OCI-LY7 (cell line): ENCODE measurements around the gene ANKS6. TPM values are rescaled to one million over a fixed set of nuclear protein-coding genes. Genes with fewer than 3 reads are reported as not detected.

Source experiments
- BruUV-seq: library from RNA; stranded (reverse); fragments of 400-500 nt; replicated peaks from 2 replicates; lab custom pipeline; 2021; lab: Mats Ljungman, UMichigan
- CTCF ChIA-PET: fragments of 300-600 bp; sonication (Branson Sonifier 250); formaldehyde crosslinking; loops from one replicate; lab custom pipeline; 2022; ENCODE audit warnings: antibody characterized with exemption; ENCODE audit not compliant: unreplicated experiment; lab: Charles Lee
- POLR2A ChIA-PET: fragments of 300-600 bp; sonication (Branson Sonifier 250); formaldehyde crosslinking; loops from one replicate; lab custom pipeline; 2022; ENCODE audit warnings: antibody characterized with exemption; lab: Charles Lee
- DNase-seq: peaks from one replicate; pipeline ENCODE4 v3.0.0-alpha.2; 2015; ENCODE audit warnings: low spot score
- H2AFZ ChIP-seq: fragments of 200-600 bp; sonication (generic), shearing (Covaris generic); 2 replicates; pipeline ENCODE4 v1.6.1; 2014; ENCODE audit warnings: mild to moderate bottlenecking, antibody characterized with exemption, low read length, moderate library complexity
- H3K27ac ChIP-seq: fragments of 200-600 bp; sonication (generic); 2 replicates; pipeline ENCODE4 v1.5.1; 2014; ENCODE audit warnings: mixed run types, low read depth, mild to moderate bottlenecking, moderate library complexity, low read length, inconsistent platforms; ENCODE audit not compliant: poor library complexity, severe bottlenecking
- H3K36me3 ChIP-seq: fragments of 200-600 bp; sonication (generic); 2 replicates; pipeline ENCODE4 v1.6.1; 2014; ENCODE audit warnings: mild to moderate bottlenecking, antibody characterized with exemption, low read length, moderate library complexity, mixed read lengths; ENCODE audit not compliant: insufficient read depth
- H3K4me1 ChIP-seq: fragments of 200-600 bp; sonication (generic); 2 replicates; pipeline ENCODE4 v1.5.1; 2014; ENCODE audit warnings: mild to moderate bottlenecking, low read length; ENCODE audit not compliant: insufficient read depth, poor library complexity, severe bottlenecking
- H3K4me2 ChIP-seq: fragments of 200-600 bp; sonication (generic); 2 replicates; pipeline ENCODE4 v1.6.1; 2014; ENCODE audit warnings: mild to moderate bottlenecking, low read length
- H3K4me3 ChIP-seq: fragments of 200-600 bp; sonication (generic); 2 replicates; pipeline ENCODE4 v1.5.1; 2014; ENCODE audit warnings: mild to moderate bottlenecking, low read depth, low read length; ENCODE audit not compliant: poor library complexity, severe bottlenecking
- H3K79me2 ChIP-seq: fragments of 200-600 bp; sonication (generic); 2 replicates; pipeline ENCODE4 v1.6.1; 2016; ENCODE audit warnings: low read depth, mild to moderate bottlenecking, low read length, moderate library complexity, mixed read lengths; ENCODE audit not compliant: insufficient read depth
- H3K9me2 ChIP-seq: fragments of 200-600 bp; sonication (generic); 2 replicates; pipeline ENCODE4 v1.6.1; 2016; ENCODE audit warnings: mild to moderate bottlenecking, low read length, mixed read lengths; ENCODE audit not compliant: insufficient read depth
- H3K9me3 ChIP-seq: fragments of 200-600 bp; sonication (generic); 2 replicates; pipeline ENCODE4 v1.6.1; 2014; ENCODE audit warnings: mild to moderate bottlenecking, mixed run types, low read length, mixed read lengths
- H4K20me1 ChIP-seq: fragments of 200-600 bp; sonication (generic); 2 replicates; pipeline ENCODE4 v1.6.1; 2014; ENCODE audit warnings: mild to moderate bottlenecking, antibody characterized with exemption, low read length, moderate library complexity, mixed read lengths; ENCODE audit not compliant: insufficient read depth
- CTCF ChIP-seq: fragments of 200-600 bp; sonication (generic); conservative IDR thresholded peaks from 2 replicates; pipeline ENCODE4 v1.5.1; 2014; ENCODE audit warnings: mild to moderate bottlenecking, antibody characterized with exemption, low read length, moderate library complexity, mixed read lengths
- EZH2phosphoT487 ChIP-seq: fragments of 200-600 bp; sonication (generic); IDR thresholded peaks from 2 replicates; pipeline ENCODE4 v1.6.1; 2018; ENCODE audit warnings: low read depth, borderline replicate concordance, mild to moderate bottlenecking, mixed run types, antibody characterized with exemption, low read length, moderate library complexity, mixed read lengths
- intact Hi-C: fragments of 100-400 bp; cut with micrococcal nuclease; formaldehyde crosslinking; loops from one replicate; pipeline ENCODE4 v1.10.0; 2022; ENCODE audit not compliant: unreplicated experiment
- total RNA-seq, 2 experiments: library from RNA; depleted of rRNA in 1 of 2; stranded (reverse); fragments of >200 nt in 1 of 2; shearing (Covaris generic) in 1 of 2; gene quantifications; 2 replicates each; pipeline ENCODE4 v1.2.3, GENCODE V29; 2014 to 2022

ANKS6 gene
- total RNA-seq, 2 experiments from 2014 or later: 22.2 to 28.5 TPM

- H3K4me3 ChIP-seq: no peak overlapping the region
- H3K4me2 ChIP-seq: no peak overlapping the region
- intact Hi-C loops: no loop called here
- no peaks in the 10 kb centered on the region for H3K36me3 ChIP-seq
- no peaks in the 10 kb centered on the region for H4K20me1 ChIP-seq
- peaks cover 7% of the 10 kb centered on the region for H3K4me1 ChIP-seq
- BruUV-seq: no TSS peak
- no peaks in the 10 kb centered on the region for H3K79me2 ChIP-seq
- ChIA-PET CTCF (no interaction called here), POLR2A (no interaction called here)
- TF ChIP-seq EZH2phosphoT487 (no peak), CTCF (no peak)
- no peak overlapping the region for H2AFZ ChIP-seq
- no peaks in the 10 kb centered on the region for H3K9me2 ChIP-seq
- no peak for DNase-seq
- no peak overlapping the region for H3K27ac ChIP-seq
- no peaks in the 10 kb centered on the region for H3K9me3 ChIP-seq
Observed at GRCh38 chr9:98810102-98810842, 13.9 kb upstream of the ANKS6 start.

- H3K9me3 ChIP-seq: no peaks in the 10 kb centered on the region
- POLR2A ChIA-PET: interaction anchor here (0.5 kb wide), 1 partner anchor 12 kb away, joined by 5 read pairs; no protein-coding TSS in a partner anchor
Observed at GRCh38 chr9:98809311-98810101, 13.2 kb upstream of the ANKS6 start.

More at GRCh38 chr9:98809311-98810101, 13.2 kb upstream of the ANKS6 start:
- no peak overlapping the region for H3K4me2 ChIP-seq
- intact Hi-C loops: no loop called here
- H3K4me1 ChIP-seq: peaks cover 7% of the 10 kb centered on the region
- no peaks in the 10 kb centered on the region for H4K20me1 ChIP-seq
- no TSS peak for BruUV-seq
- no peaks in the 10 kb centered on the region for H3K79me2 ChIP-seq
- H3K36me3 ChIP-seq: no peaks in the 10 kb centered on the region
- no peak overlapping the region for H3K4me3 ChIP-seq
- CTCF ChIA-PET: no interaction called here
- H2AFZ ChIP-seq: no peak overlapping the region
- H3K27ac ChIP-seq: no peak overlapping the region
- no peak for DNase-seq
- H3K9me2 ChIP-seq: no peaks in the 10 kb centered on the region
- TF ChIP-seq CTCF (no peak), EZH2phosphoT487 (no peak)
